H1 (cell line): ENCODE results near the gene RASD2. TPM values are rescaled to one million over a fixed set of nuclear protein-coding genes. Genes with fewer than 3 reads are reported as not detected.

Experiments
- CTCF ChIA-PET: fragments of 300-600 bp; sonication (Branson Sonifier 250); formaldehyde crosslinking; loops from one replicate; lab custom pipeline; 2021; ENCODE audit not compliant: partially characterized antibody; lab: Charles Lee
- POLR2A ChIA-PET: fragments of 300-600 bp; sonication (Branson Sonifier 250); formaldehyde crosslinking; loops from one replicate; lab custom pipeline; 2021; ENCODE audit warnings: inconsistent platforms; ENCODE audit not compliant: partially characterized antibody; lab: Charles Lee
- DNase-seq, 2 experiments: peaks; one replicate each; pipeline versions ENCODE4 v3.0.0 to v3.0.0-alpha.2; 2010 to 2022; ENCODE audit warnings: low spot score in 2 of 2, low read depth in 1 of 2, mixed read lengths in 1 of 2
- FAIRE-seq: peaks from 2 replicates; lab custom pipeline; 2011; peaks lifted over from hg19 to GRCh38; lab: Jason Lieb, UNC
- H2AFZ ChIP-seq: 2 replicates; pipeline ENCODE4 v1.8.1; 2012; ENCODE audit warnings: low read length, inconsistent platforms
- H2AK5ac ChIP-seq: 2 replicates; pipeline ENCODE4 v1.6.1; 2013; ENCODE audit warnings: low read depth, low read length
- H2BK120ac ChIP-seq: replicated peaks from 2 replicates; pipeline ENCODE3; 2013; ENCODE audit warnings: low read depth, low read length, inconsistent platforms
- H2BK12ac ChIP-seq: 2 replicates; pipeline ENCODE4 v1.6.1; 2013; ENCODE audit warnings: low read depth, low read length
- H2BK15ac ChIP-seq: 2 replicates; pipeline ENCODE4 v1.6.1; 2013; ENCODE audit warnings: low read length
- H2BK20ac ChIP-seq: 2 replicates; pipeline ENCODE4 v1.6.1; 2013; ENCODE audit warnings: low read length
- H2BK5ac ChIP-seq: 2 replicates; pipeline ENCODE4 v1.6.1; 2013; ENCODE audit warnings: low read depth, low read length
- H3K14ac ChIP-seq: 2 replicates; pipeline ENCODE4 v1.6.1; 2013; ENCODE audit warnings: inconsistent platforms; ENCODE audit not compliant: insufficient read length
- H3K18ac ChIP-seq: 2 replicates; pipeline ENCODE4 v1.6.1; 2013; ENCODE audit warnings: low read length; ENCODE audit errors: extremely low read depth
- H3K23ac ChIP-seq: 2 replicates; pipeline ENCODE4 v1.6.1; 2013; ENCODE audit warnings: inconsistent platforms; ENCODE audit not compliant: insufficient read length
- H3K23me2 ChIP-seq: 2 replicates; pipeline ENCODE4 v1.6.1; 2013; ENCODE audit warnings: low read depth, low read length
- H3K27ac ChIP-seq: 2 replicates; pipeline ENCODE4 v1.6.1; 2011; ENCODE audit warnings: low read depth, low read length, inconsistent platforms
- H3K27me3 ChIP-seq, 4 experiments: replicated peaks in 1 of 4; 1 replicate in 1 of 4; 2 replicates in 3 of 4; pipeline versions ENCODE4 v1.6.1 to v1.8.1; 2011 to 2013; ENCODE audit warnings: low read length in 3 of 4, mild to moderate bottlenecking in 3 of 4, inconsistent platforms in 2 of 4, mixed read lengths in 2 of 4, moderate library complexity in 1 of 4; ENCODE audit not compliant: control insufficient read depth in 3 of 4, insufficient read depth in 3 of 4; ENCODE audit errors: extremely low read depth in 1 of 4
- H3K36me3 ChIP-seq, 4 experiments: 2 replicates each; pipeline versions ENCODE4 v1.6.1 to v1.8.1; 2011 to 2013; ENCODE audit warnings: mild to moderate bottlenecking in 4 of 4, low read length in 3 of 4, moderate library complexity in 2 of 4, control low read depth in 1 of 4, inconsistent platforms in 1 of 4; ENCODE audit not compliant: insufficient read depth in 4 of 4, control insufficient read depth in 2 of 4
- H3K4ac ChIP-seq: replicated peaks from 2 replicates; pipeline ENCODE3; 2013; ENCODE audit warnings: low read length, low read depth, mixed read lengths, inconsistent platforms; ENCODE audit not compliant: insufficient read length
- H3K4me1 ChIP-seq, 4 experiments: replicated peaks in 1 of 4; 1 replicate in 1 of 4; 2 replicates in 3 of 4; pipeline versions ENCODE4 v1.6.1 to v1.8.1; 2011 to 2013; ENCODE audit warnings: low read length in 3 of 4, inconsistent platforms in 2 of 4, mixed read lengths in 1 of 4; ENCODE audit not compliant: insufficient read depth in 4 of 4, control insufficient read depth in 3 of 4
- H3K4me2 ChIP-seq, 2 experiments: 2 replicates each; pipeline versions ENCODE4 v1.6.1 to v1.8.1; 2011 to 2013; ENCODE audit warnings: low read depth in 2 of 2, low read length in 2 of 2, control low read depth in 1 of 2, inconsistent platforms in 1 of 2, mild to moderate bottlenecking in 1 of 2; ENCODE audit not compliant: insufficient read depth in 1 of 2
- H3K4me3 ChIP-seq, 4 experiments: fragments of 200-600, 300-600 bp in 1 of 4; sonication (generic), shearing (Covaris generic), sonication (Bioruptor Twin) in 1 of 4; 2 replicates each; pipeline versions ENCODE4 v1.5.1 to v1.8.1; 2011 to 2016; ENCODE audit warnings: low read length in 4 of 4, low read depth in 3 of 4, control low read depth in 2 of 4, inconsistent platforms in 2 of 4, mild to moderate bottlenecking in 2 of 4, mixed read lengths in 1 of 4, moderate library complexity in 1 of 4; ENCODE audit not compliant: insufficient read depth in 2 of 4; ENCODE audit errors: extremely low read depth in 1 of 4
- H3K56ac ChIP-seq: replicated peaks from 2 replicates; pipeline ENCODE3; 2013; ENCODE audit warnings: low read depth, mild to moderate bottlenecking, mixed read lengths, low read length, inconsistent platforms; ENCODE audit not compliant: insufficient read length
- H3K79me1 ChIP-seq: 2 replicates; pipeline ENCODE4 v1.6.1; 2013; ENCODE audit warnings: low read depth, low read length, control low read depth
- H3K79me2 ChIP-seq, 2 experiments: 2 replicates each; pipeline versions ENCODE4 v1.6.1 to v1.8.1; 2012 to 2013; ENCODE audit warnings: low read length in 2 of 2, mild to moderate bottlenecking in 2 of 2, inconsistent platforms in 1 of 2; ENCODE audit not compliant: insufficient read depth in 2 of 2, control insufficient read depth in 1 of 2
- H3K9ac ChIP-seq, 4 experiments: replicated peaks in 1 of 4; 1 replicate in 1 of 4; 2 replicates in 3 of 4; pipeline versions ENCODE4 v1.6.1 to v1.8.1; 2011 to 2013; ENCODE audit warnings: low read depth in 3 of 4, low read length in 3 of 4, control low read depth in 2 of 4, mild to moderate bottlenecking in 2 of 4, moderate library complexity in 2 of 4, inconsistent platforms in 1 of 4; ENCODE audit errors: extremely low read depth in 1 of 4
- H3K9me3 ChIP-seq, 2 experiments: 2 replicates each; pipeline versions ENCODE4 v1.6.1 to v1.8.1; 2012 to 2013; ENCODE audit warnings: mild to moderate bottlenecking in 2 of 2, moderate library complexity in 2 of 2, control low read depth in 1 of 2, inconsistent platforms in 1 of 2, low read depth in 1 of 2, low read length in 1 of 2, mixed read lengths in 1 of 2; ENCODE audit not compliant: insufficient read depth in 2 of 2
- H4K20me1 ChIP-seq, 2 experiments: replicated peaks in 1 of 2; 2 replicates each; pipeline versions ENCODE3 to v1.8.1; 2011 to 2013; ENCODE audit warnings: inconsistent platforms in 2 of 2, low read length in 2 of 2, mild to moderate bottlenecking in 1 of 2; ENCODE audit not compliant: insufficient read depth in 2 of 2, control insufficient read depth in 1 of 2
- H4K5ac ChIP-seq: 2 replicates; pipeline ENCODE4 v1.6.1; 2013; ENCODE audit warnings: low read length, low read depth, mixed read lengths, inconsistent platforms; ENCODE audit not compliant: insufficient read length
- H4K8ac ChIP-seq: 2 replicates; pipeline ENCODE4 v1.8.0; 2013; ENCODE audit warnings: mild to moderate bottlenecking, moderate library complexity, low read length, inconsistent platforms; ENCODE audit not compliant: insufficient read depth; ENCODE audit errors: extremely low read depth
- H4K91ac ChIP-seq: replicated peaks from 2 replicates; pipeline ENCODE3; 2013; ENCODE audit warnings: low read length, mixed read lengths, inconsistent platforms; ENCODE audit not compliant: insufficient read length
- CEBPB ChIP-seq: IDR thresholded peaks from 2 replicates; pipeline ENCODE4 v1.6.1; 2012; ENCODE audit warnings: low read depth, low read length
- TAF7 ChIP-seq: optimal IDR thresholded peaks from 2 replicates; pipeline ENCODE3; 2011; ENCODE audit warnings: low read depth, mild to moderate bottlenecking, inconsistent platforms, low read length, moderate library complexity, borderline replicate concordance
- TCF12 ChIP-seq: IDR thresholded peaks from 2 replicates; pipeline ENCODE4 v1.6.1; 2011; ENCODE audit warnings: low read depth, mild to moderate bottlenecking, low read length
- WGBS, 2 experiments: shearing (Covaris generic) in 1 of 2; methylation state at CpG; one replicate each; pipeline versions ENCODE4 v1.1.6 to v1.1.7; 2013 to 2015; ENCODE audit warnings: low lambda C conversion rate in 2 of 2, mixed read lengths in 2 of 2, inconsistent platforms in 1 of 2, low coverage in 1 of 2, missing lambda C conversion rate in 1 of 2; ENCODE audit not compliant: insufficient replicate concordance in 2 of 2, insufficient coverage in 1 of 2, insufficient read length in 1 of 2; ENCODE audit errors: extremely low coverage in 1 of 2, missing lambda C conversion rate in 1 of 2; 5-methylcytosine and 5-hydroxymethylcytosine counted together
- polyA plus RNA-seq, 7 experiments: library from polyadenylated mRNA; depleted of rRNA in 3 of 7; stranded (reverse) in 5 of 7; unstranded in 2 of 7; fragments of >200 nt in 5 of 7; fragments of 200-250 nt in 2 of 7; gene quantifications; 1 replicate in 5 of 7; 2 replicates in 1 of 7; 4 replicates in 1 of 7; pipeline versions ENCODE4 v1.2.1 to v1.2.3, GENCODE V29; 2011 to 2013; ENCODE audit warnings: missing spikeins in 2 of 7, mixed read lengths in 2 of 7
- total RNA-seq: library from RNA; stranded (reverse); fragmentation: NEBNext Ultra II Directional; extraction: Animal tissue kit (Norgen Biotek cat#: 25700); gene quantifications from 2 replicates; pipeline ENCODE4 v1.2.1, GENCODE V29; 2021

Gene RASD2
- total and polyA plus RNA-seq, 2 of the 8 experiments (the other 6 are each of a cell fraction or from before 2014, with no cell fraction given), result 1.9 to 5.1 TPM

- Histone ChIP-seq H3K36me3 (no peaks in the 10 kb centered on the region), H3K23ac (no peak overlapping the region), H3K79me2 (no peaks in the 10 kb centered on the region), H3K4me2 (no peak overlapping the region), H3K23me2 (peaks cover 7% of the 10 kb centered on the region; the same call in 1 of the 2 replicates), H4K5ac (no peak overlapping the region), H3K4ac (no peak overlapping the region), H3K18ac (no peak overlapping the region), H3K14ac (no peak overlapping the region), H3K27ac (no peak overlapping the region), H2BK5ac (no peak overlapping the region), H3K9ac (no peak overlapping the region), H2AK5ac (no peak overlapping the region), H3K56ac (no peak overlapping the region), H2BK12ac (no peak overlapping the region), H3K4me3 (no peak overlapping the region), H4K20me1 (no peaks in the 10 kb centered on the region), H3K79me1 (no peaks in the 10 kb centered on the region), H2BK20ac (no peak overlapping the region), H2BK120ac (no peak overlapping the region), H2AFZ (no peak overlapping the region), H4K91ac (no peak overlapping the region), H3K9me3 (no peaks in the 10 kb centered on the region), H3K27me3 (peaks cover 0 to 21% (median 13%) of the 10 kb centered on the region in 4 experiments; a peak in 5 of 7 replicates), H3K4me1 (peaks cover 4 to 43% (median 21%) of the 10 kb centered on the region in 4 experiments), H4K8ac (no peak overlapping the region; the same call in 1 of the 2 replicates), H2BK15ac (peak overlapping the region; percentile 89; the same call in 1 of the 2 replicates)
- FAIRE-seq (no peak), DNase-seq (no peak)
- WGBS, 2 experiments, result 92% methylated on average over 9 of the region's 9 CpGs; no CpG with 5 or more reads in 1 of the 2 experiments
- POLR2A ChIA-PET, result interaction anchor here (0.7 to 1.1 kb wide), 2 partner anchors 10 kb away, joined by 3 read pairs; no protein-coding TSS in a partner anchor
- CTCF ChIA-PET, result interaction anchor here (1.1 to 1.7 kb wide), 7 partner anchors 38 to 194 kb away, joined by 3 to 10 read pairs (median 4); no protein-coding TSS in a partner anchor
- TF ChIP-seq TAF7 (no peak), TCF12 (no peak), CEBPB (no peak)
These were observed 4.2 kb downstream of the RASD2 start for GRCh38 chr22:35544827-35545226.
